ENCODE measurements around the gene SCRT2. TPM values are rescaled to one million over a fixed set of nuclear protein-coding genes. Genes with fewer than 3 reads are reported as not detected.

Gene SCRT2
- total RNA-seq, 4 donors from 2014 or later = not detected

- WGBS, 2 donors = 79 to 83% methylated on average over 2 of the region's 2 CpGs
- TF ChIP-seq CTCF (IDR thresholded peaks at IDR 0.05) = no peak
- no peak for TF ChIP-seq POLR2A (IDR thresholded peaks at IDR 0.05)
- TF ChIP-seq EP300 (IDR thresholded peaks at IDR 0.05) = no peak
- Histone ChIP-seq H3K27me3 (peaks cover 0 to 83% of the 10 kb centered on the region in 2 donors), H3K4me1 (peaks cover 0 to 13% (median 8%) of the 10 kb centered on the region in 4 donors), H3K4me3 (no peak overlapping the region), H3K9me3 (no peaks in the 10 kb centered on the region), H3K27ac (no peak overlapping the region), H3K36me3 (no peaks in the 10 kb centered on the region)
- no peak for DNase-seq (ENCODE audit: low spot score in 2 of 2)
Observed at GRCh38 chr20:680638-681187, 5.1 kb upstream of the SCRT2 start.

GRCh38 chr20:677957-678356, 2.4 kb upstream of the SCRT2 start:
- peaks cover 0 to 22% (median 12%) of the 10 kb centered on the region in 4 donors for H3K4me1 ChIP-seq
- no peaks in the 10 kb centered on the region for H3K9me3 ChIP-seq
- H3K36me3 ChIP-seq = no peaks in the 10 kb centered on the region
- 81 to 88% methylated on average over 5 of the region's 5 CpGs for WGBS, 2 donors
- no peak overlapping the region for H3K27ac ChIP-seq
- TF ChIP-seq CTCF (IDR thresholded peaks at IDR 0.05) = no peak
- TF ChIP-seq EP300 (IDR thresholded peaks at IDR 0.05) = no peak
- TF ChIP-seq POLR2A (IDR thresholded peaks at IDR 0.05) = no peak
- no peak for DNase-seq (ENCODE audit: low spot score in 2 of 2)
- peaks cover 0 to 84% of the 10 kb centered on the region in 2 donors for H3K27me3 ChIP-seq
- H3K4me3 ChIP-seq = no peak overlapping the region

GRCh38 chr20:676967-677366, 1.4 kb upstream of the SCRT2 start:
- WGBS, 2 donors = 70 to 80% methylated on average over 3 of the region's 3 CpGs
- Histone ChIP-seq H3K27ac (no peak overlapping the region), H3K9me3 (no peaks in the 10 kb centered on the region), H3K36me3 (no peaks in the 10 kb centered on the region), H3K4me3 (no peak overlapping the region), H3K27me3 (peaks cover 0 to 86% of the 10 kb centered on the region in 2 donors), H3K4me1 (peaks cover 0 to 22% (median 12%) of the 10 kb centered on the region in 4 donors)
- no peak for DNase-seq (ENCODE audit: low spot score in 2 of 2)
- TF ChIP-seq EP300 (IDR thresholded peaks at IDR 0.05) = no peak
- no peak for TF ChIP-seq POLR2A (IDR thresholded peaks at IDR 0.05)
- TF ChIP-seq CTCF (IDR thresholded peaks at IDR 0.05) = no peak

- H3K4me3 ChIP-seq = peak overlapping the region in 1 of 4 donors; percentile 14
Observed at GRCh38 chr20:676315-676937, 824 bp upstream of the SCRT2 start.

More at GRCh38 chr20:676315-676937, 824 bp upstream of the SCRT2 start:
- 1 to 2% methylated on average over 23 to 24 of the region's 24 CpGs for WGBS, 2 donors
- Histone ChIP-seq H3K9me3 (no peaks in the 10 kb centered on the region), H3K36me3 (no peaks in the 10 kb centered on the region), H3K27me3 (peaks cover 0 to 86% of the 10 kb centered on the region in 2 donors), H3K4me1 (peaks cover 0 to 22% (median 12%) of the 10 kb centered on the region in 4 donors), H3K27ac (no peak overlapping the region)
- TF ChIP-seq EP300 (IDR thresholded peaks at IDR 0.05) (no peak), CTCF (IDR thresholded peaks at IDR 0.05) (no peak), POLR2A (IDR thresholded peaks at IDR 0.05) (no peak)
- DNase-seq (ENCODE audit: low spot score in 2 of 2) = no peak
